ENCODE data around the gene MCTS1. TPM values are rescaled to one million over a fixed set of nuclear protein-coding genes. Genes with fewer than 3 reads are reported as not detected.
A peak's percentile ranks its signal among the peaks of the same experiment; 100 is the strongest.

MCTS1 gene
- total and polyA plus RNA-seq, 2 donors (not counting 1 experiment from before 2014, with no cell fraction given): 27.6 to 63.1 TPM

- H4K20me1 ChIP-seq (ENCODE audit: control insufficient read depth, extremely low read depth, insufficient read depth, low read length): no peaks in the 10 kb centered on the region
- no peak overlapping the region for H3K9ac ChIP-seq (ENCODE audit: insufficient read depth, low read length)
- DNase-seq (ENCODE audit: low read depth in 2 of 2): no peak
- H3K4me1 ChIP-seq (ENCODE audit: control insufficient read depth, extremely low read depth, insufficient read depth, low read length): no peaks in the 10 kb centered on the region
- no peaks in the 10 kb centered on the region for H3K36me3 ChIP-seq (ENCODE audit: control insufficient read depth, insufficient read depth, low read length)
- peak overlapping the region; percentile 55 for H2AFZ ChIP-seq (ENCODE audit: low read length)
- H3K27ac ChIP-seq (ENCODE audit: insufficient read depth, low read length): peak overlapping the region; percentile 84
- no peaks in the 10 kb centered on the region for H3K9me3 ChIP-seq (ENCODE audit: control insufficient read depth, insufficient read depth, low read depth, low read length)
- H3K4me3 ChIP-seq (replicated peaks in 1 of 4; ENCODE audit: control extremely low read depth in 1 of 4, insufficient read depth in 1 of 4, low read depth in 3 of 4, low read length in 4 of 4): peak overlapping the region in 2 of 4 experiments; percentile 60 to 83
- H3K27me3 ChIP-seq (ENCODE audit: control insufficient read depth, insufficient read depth, low read length): no peaks in the 10 kb centered on the region
- peaks cover 28% of the 10 kb centered on the region for H3K79me2 ChIP-seq (ENCODE audit: control insufficient read depth, insufficient read depth, low read length)
- TF ChIP-seq EZH2 (IDR thresholded peaks at IDR 0.05; ENCODE audit: low read length, missing control alignments): no peak
- no peak for TF ChIP-seq CTCF (conservative IDR thresholded peaks at IDR 0.05 in 1 of 2, IDR thresholded peaks at IDR 0.05 in 1 of 2; ENCODE audit: low read depth in 1 of 2, low read length in 2 of 2)
- peak overlapping the region; percentile 13 for H3K4me2 ChIP-seq (ENCODE audit: extremely low read depth, insufficient read depth, low read length)
Measured at GRCh38 chrX:120562569-120562926, 41.4 kb upstream of the MCTS1 start.

GRCh38 chrX:120564925-120565324 lies 39.0 kb upstream of the MCTS1 start:
- no peak overlapping the region for H3K4me2 ChIP-seq (ENCODE audit: extremely low read depth, insufficient read depth, low read length)
- no peaks in the 10 kb centered on the region for H3K4me1 ChIP-seq (ENCODE audit: control insufficient read depth, extremely low read depth, insufficient read depth, low read length)
- DNase-seq (ENCODE audit: low read depth in 2 of 2): no peak
- H3K36me3 ChIP-seq (ENCODE audit: control insufficient read depth, insufficient read depth, low read length): no peaks in the 10 kb centered on the region
- no peaks in the 10 kb centered on the region for H3K27me3 ChIP-seq (ENCODE audit: control insufficient read depth, insufficient read depth, low read length)
- no peaks in the 10 kb centered on the region for H3K9me3 ChIP-seq (ENCODE audit: control insufficient read depth, insufficient read depth, low read depth, low read length)
- peaks cover 4% of the 10 kb centered on the region for H3K79me2 ChIP-seq (ENCODE audit: control insufficient read depth, insufficient read depth, low read length)
- H3K4me3 ChIP-seq (replicated peaks in 1 of 4; ENCODE audit: control extremely low read depth in 1 of 4, insufficient read depth in 1 of 4, low read depth in 3 of 4, low read length in 4 of 4): no peak overlapping the region
- TF ChIP-seq EZH2 (IDR thresholded peaks at IDR 0.05; ENCODE audit: low read length, missing control alignments): no peak
- no peak for TF ChIP-seq CTCF (conservative IDR thresholded peaks at IDR 0.05 in 1 of 2, IDR thresholded peaks at IDR 0.05 in 1 of 2; ENCODE audit: low read depth in 1 of 2, low read length in 2 of 2)
- no peak overlapping the region for H2AFZ ChIP-seq (ENCODE audit: low read length)
- H3K27ac ChIP-seq (ENCODE audit: insufficient read depth, low read length): no peak overlapping the region
- H4K20me1 ChIP-seq (ENCODE audit: control insufficient read depth, extremely low read depth, insufficient read depth, low read length): no peaks in the 10 kb centered on the region
- no peak overlapping the region for H3K9ac ChIP-seq (ENCODE audit: insufficient read depth, low read length)

GRCh38 chrX:120566817-120567216 lies 37.1 kb upstream of the MCTS1 start:
- Histone ChIP-seq H3K79me2 (ENCODE audit: control insufficient read depth, insufficient read depth, low read length) (no peaks in the 10 kb centered on the region), H3K9ac (ENCODE audit: insufficient read depth, low read length) (no peak overlapping the region), H3K4me2 (ENCODE audit: extremely low read depth, insufficient read depth, low read length) (no peak overlapping the region), H3K36me3 (ENCODE audit: control insufficient read depth, insufficient read depth, low read length) (no peaks in the 10 kb centered on the region), H3K27ac (ENCODE audit: insufficient read depth, low read length) (no peak overlapping the region), H3K9me3 (ENCODE audit: control insufficient read depth, insufficient read depth, low read depth, low read length) (no peaks in the 10 kb centered on the region), H3K4me1 (ENCODE audit: control insufficient read depth, extremely low read depth, insufficient read depth, low read length) (no peaks in the 10 kb centered on the region), H3K27me3 (ENCODE audit: control insufficient read depth, insufficient read depth, low read length) (no peaks in the 10 kb centered on the region), H4K20me1 (ENCODE audit: control insufficient read depth, extremely low read depth, insufficient read depth, low read length) (no peaks in the 10 kb centered on the region), H3K4me3 (replicated peaks in 1 of 4; ENCODE audit: control extremely low read depth in 1 of 4, insufficient read depth in 1 of 4, low read depth in 3 of 4, low read length in 4 of 4) (no peak overlapping the region), H2AFZ (ENCODE audit: low read length) (no peak overlapping the region)
- no peak for DNase-seq (ENCODE audit: low read depth in 2 of 2)
- TF ChIP-seq CTCF (conservative IDR thresholded peaks at IDR 0.05 in 1 of 2, IDR thresholded peaks at IDR 0.05 in 1 of 2; ENCODE audit: low read depth in 1 of 2, low read length in 2 of 2) (no peak), EZH2 (IDR thresholded peaks at IDR 0.05; ENCODE audit: low read length, missing control alignments) (no peak)

Data from fibroblast of lung (primary cell).